AG09319 (cell line): Measurements from ENCODE around the gene FAM13A.
"Not testable (repeated sequence)": the region's sequence is repeated elsewhere in the genome, so short reads cannot be mapped to it uniquely, and the experiment has no call there.

Experiments used
- DNase-seq: peaks from one replicate; pipeline ENCODE4 v3.0.0-alpha.2; 2010; ENCODE audit warnings: low read depth; ENCODE audit errors: extremely low read depth
- CTCF ChIP-seq: IDR thresholded peaks from 2 replicates; pipeline ENCODE4 v1.5.1; 2011; ENCODE audit warnings: low read depth, mild to moderate bottlenecking, inconsistent platforms, low read length, moderate library complexity

The FAM13A gene

GRCh38 chr4:89007338-89007939, 49.5 kb downstream of the FAM13A start:
- no peak for DNase-seq
- TF ChIP-seq CTCF, result no peak

GRCh38 chr4:89006307-89006706, 50.7 kb downstream of the FAM13A start:
- TF ChIP-seq CTCF, result no peak
- DNase-seq, result no peak

- not testable (repeated sequence) for DNase-seq
Observed at GRCh38 chr4:89005066-89005465, 51.9 kb downstream of the FAM13A start.

GRCh38 chr4:89001647-89002445, 55.1 kb downstream of the FAM13A start:
- no peak for DNase-seq
- TF ChIP-seq CTCF, result no peak

GRCh38 chr4:89000844-89001360, 56.1 kb downstream of the FAM13A start:
- no peak for TF ChIP-seq CTCF
- no peak for DNase-seq

GRCh38 chr4:89000382-89000781, 56.6 kb downstream of the FAM13A start:
- TF ChIP-seq CTCF, result no peak
- DNase-seq, result no peak

GRCh38 chr4:88999392-88999930, 57.5 kb downstream of the FAM13A start:
- DNase-seq, result no peak
- TF ChIP-seq CTCF, result no peak
